OCI-LY3 (cell line): ENCODE results near the gene PSMF1.

ENCODE experiments used
- H2AFZ ChIP-seq: fragments of 200-600, 300-600 bp; shearing (Covaris generic); 2 replicates; pipeline ENCODE4 v1.6.0; 2014; ENCODE audit warnings: antibody characterized with exemption, low read depth, low read length
- H3K27ac ChIP-seq: fragments of 200-600, 300-600 bp; sonication (generic); 2 replicates; pipeline ENCODE4 v1.5.1; 2014; ENCODE audit warnings: mild to moderate bottlenecking, low read length, moderate library complexity, mixed read lengths
- H3K27me3 ChIP-seq: fragments of 200-600, 300-600 bp; sonication (generic); 2 replicates; pipeline ENCODE4 v1.6.1; 2014; ENCODE audit warnings: low read depth, low read length, mixed read lengths
- H3K36me3 ChIP-seq: fragments of 200-600, 300-600 bp; sonication (generic); replicated peaks from 2 replicates; pipeline ENCODE3; 2014; ENCODE audit warnings: low read depth, low read length, mixed read lengths
- H3K4me1 ChIP-seq: fragments of 300-600, 200-600 bp; sonication (generic); 2 replicates; pipeline ENCODE4 v1.6.1; 2014; ENCODE audit warnings: low read length, mixed read lengths
- H3K4me2 ChIP-seq: fragments of 200-600, 300-600 bp; sonication (generic); 2 replicates; pipeline ENCODE4 v1.6.1; 2014; ENCODE audit warnings: low read length, mixed read lengths
- H3K4me3 ChIP-seq: fragments of 300-600, 200-600 bp; sonication (generic); 2 replicates; pipeline ENCODE4 v1.5.1; 2014; ENCODE audit warnings: antibody characterized with exemption, mild to moderate bottlenecking, low read length, moderate library complexity
- H3K79me2 ChIP-seq: fragments of 300-600, 200-600 bp; shearing (Covaris generic); 2 replicates; pipeline ENCODE4 v1.6.1; 2014; ENCODE audit warnings: mild to moderate bottlenecking, low read length, mixed read lengths
- H3K9ac ChIP-seq: fragments of 300-600, 200-600 bp; shearing (Covaris generic); 2 replicates; pipeline ENCODE4 v1.6.0; 2014; ENCODE audit warnings: mild to moderate bottlenecking, low read length, moderate library complexity
- H3K9me3 ChIP-seq: fragments of 200-600, 300-600 bp; shearing (Covaris generic); 2 replicates; pipeline ENCODE4 v1.6.1; 2014; ENCODE audit warnings: low read length, mixed read lengths; ENCODE audit not compliant: insufficient read depth
- H4K20me1 ChIP-seq: fragments of 200-600, 300-600 bp; sonication (generic); 2 replicates; pipeline ENCODE4 v1.6.1; 2016; ENCODE audit warnings: low read length, mixed read lengths; ENCODE audit not compliant: insufficient read depth
- CTCF ChIP-seq: fragments of 200-600, 300-600 bp; sonication (generic); IDR thresholded peaks from 2 replicates; pipeline ENCODE4 v1.5.1; 2014; ENCODE audit warnings: antibody characterized with exemption, low read length, low read depth
- EZH2phosphoT487 ChIP-seq: fragments of 200-600 bp; shearing (Covaris generic); IDR thresholded peaks from 2 replicates; pipeline ENCODE4 v1.6.1; 2018; ENCODE audit warnings: antibody characterized with exemption, mixed run types, low read depth

The PSMF1 gene

GRCh38 chr20:1083431-1084080 lies 34.8 kb upstream of the PSMF1 start:
- Histone ChIP-seq H3K4me2 (no peak overlapping the region), H3K4me1 (peaks cover 21% of the 10 kb centered on the region), H3K36me3 (peaks cover 16% of the 10 kb centered on the region), H3K79me2 (no peaks in the 10 kb centered on the region), H3K9ac (no peak overlapping the region), H3K27ac (no peak overlapping the region), H3K27me3 (no peaks in the 10 kb centered on the region), H2AFZ (no peak overlapping the region; the same call in 1 of the 2 replicates), H3K9me3 (peaks cover 27% of the 10 kb centered on the region), H4K20me1 (no peaks in the 10 kb centered on the region), H3K4me3 (no peak overlapping the region)
- TF ChIP-seq EZH2phosphoT487: no peak
- TF ChIP-seq CTCF: no peak

- H3K27me3 ChIP-seq: no peaks in the 10 kb centered on the region
- peaks cover 27% of the 10 kb centered on the region for H3K9me3 ChIP-seq
- no peak overlapping the region for H3K4me3 ChIP-seq
- no peaks in the 10 kb centered on the region for H3K79me2 ChIP-seq
- H3K27ac ChIP-seq: no peak overlapping the region
- peaks cover 21% of the 10 kb centered on the region for H3K4me1 ChIP-seq
- H2AFZ ChIP-seq: no peak overlapping the region
- H3K4me2 ChIP-seq: no peak overlapping the region
- no peak for TF ChIP-seq CTCF
- H4K20me1 ChIP-seq: no peaks in the 10 kb centered on the region
- H3K9ac ChIP-seq: no peak overlapping the region
- peaks cover 16% of the 10 kb centered on the region for H3K36me3 ChIP-seq
Observed at GRCh38 chr20:1085492-1086276, 32.7 kb upstream of the PSMF1 start.

GRCh38 chr20:1086277-1087213 lies 31.9 kb upstream of the PSMF1 start:
- Histone ChIP-seq H3K4me1 (peaks cover 21% of the 10 kb centered on the region), H3K4me2 (no peak overlapping the region), H3K36me3 (peaks cover 16% of the 10 kb centered on the region), H3K9ac (no peak overlapping the region), H3K27ac (no peak overlapping the region), H2AFZ (no peak overlapping the region), H4K20me1 (no peaks in the 10 kb centered on the region), H3K27me3 (no peaks in the 10 kb centered on the region), H3K9me3 (peaks cover 27% of the 10 kb centered on the region), H3K79me2 (no peaks in the 10 kb centered on the region), H3K4me3 (no peak overlapping the region)
- TF ChIP-seq CTCF (no peak), EZH2phosphoT487 (no peak)
